ENCODE results near the gene EEFSEC.

The EEFSEC gene

GRCh38 chr3:128355543-128355919 lies 202.2 kb downstream of the EEFSEC start:
- Histone ChIP-seq H4K20me1 (ENCODE audit: insufficient read depth, low read length) (0 out of 2 replicates have a peak, but pooled peaks cover 3% of the 10 kb centered on the region), H3K4me1 (ENCODE audit: low read length) (no peaks in the 10 kb centered on the region), H3K36me3 (replicated peaks; ENCODE audit: low read depth, low read length) (no peaks in the 10 kb centered on the region), H3K4me2 (ENCODE audit: low read length) (no peak overlapping the region), H3K27ac (ENCODE audit: low read length) (no peak overlapping the region), H3K4me3 (ENCODE audit: low read length) (no peak overlapping the region), H3K9ac (ENCODE audit: low read length) (no peak overlapping the region), H3K27me3 (ENCODE audit: low read depth, low read length) (no peaks in the 10 kb centered on the region), H3K79me2 (ENCODE audit: low read length) (no peaks in the 10 kb centered on the region), H3K9me3 (ENCODE audit: insufficient read depth, low read length) (no peaks in the 10 kb centered on the region), H2AFZ (ENCODE audit: low read depth, low read length) (no peak overlapping the region)
- TF ChIP-seq EZH2phosphoT487 (IDR thresholded peaks at IDR 0.05; ENCODE audit: low read depth) (no peak), CTCF (IDR thresholded peaks at IDR 0.05; ENCODE audit: low read depth, low read length) (no peak)

- TF ChIP-seq EZH2phosphoT487 (IDR thresholded peaks at IDR 0.05; ENCODE audit: low read depth) = no peak
- Histone ChIP-seq H3K27me3 (ENCODE audit: low read depth, low read length) (no peaks in the 10 kb centered on the region), H3K4me3 (ENCODE audit: low read length) (no peak overlapping the region), H3K36me3 (replicated peaks; ENCODE audit: low read depth, low read length) (no peaks in the 10 kb centered on the region), H3K9me3 (ENCODE audit: insufficient read depth, low read length) (no peaks in the 10 kb centered on the region), H3K27ac (ENCODE audit: low read length) (no peak overlapping the region), H3K9ac (ENCODE audit: low read length) (no peak overlapping the region), H4K20me1 (ENCODE audit: insufficient read depth, low read length) (0 out of 2 replicates have a peak, but pooled peaks cover 3% of the 10 kb centered on the region), H3K4me2 (ENCODE audit: low read length) (no peak overlapping the region), H2AFZ (ENCODE audit: low read depth, low read length) (no peak overlapping the region), H3K79me2 (ENCODE audit: low read length) (no peaks in the 10 kb centered on the region), H3K4me1 (ENCODE audit: low read length) (no peaks in the 10 kb centered on the region)
These were observed 203.5 kb downstream of the EEFSEC start for GRCh38 chr3:128356822-128357221.

- no peaks in the 10 kb centered on the region for H3K79me2 ChIP-seq (ENCODE audit: low read length)
- TF ChIP-seq CTCF (IDR thresholded peaks at IDR 0.05; ENCODE audit: low read depth, low read length) = no peak
- no peak for TF ChIP-seq EZH2phosphoT487 (IDR thresholded peaks at IDR 0.05; ENCODE audit: low read depth)
- no peak overlapping the region for H3K4me3 ChIP-seq (ENCODE audit: low read length)
- H3K9me3 ChIP-seq (ENCODE audit: insufficient read depth, low read length) = no peaks in the 10 kb centered on the region
- no peak overlapping the region for H2AFZ ChIP-seq (ENCODE audit: low read depth, low read length)
- 0 out of 2 replicates have a peak, but pooled peaks cover 3% of the 10 kb centered on the region for H4K20me1 ChIP-seq (ENCODE audit: insufficient read depth, low read length)
- no peaks in the 10 kb centered on the region for H3K4me1 ChIP-seq (ENCODE audit: low read length)
- no peak overlapping the region for H3K27ac ChIP-seq (ENCODE audit: low read length)
- no peaks in the 10 kb centered on the region for H3K36me3 ChIP-seq (replicated peaks; ENCODE audit: low read depth, low read length)
- H3K4me2 ChIP-seq (ENCODE audit: low read length) = no peak overlapping the region
- H3K27me3 ChIP-seq (ENCODE audit: low read depth, low read length) = no peaks in the 10 kb centered on the region
- H3K9ac ChIP-seq (ENCODE audit: low read length) = no peak overlapping the region
These were observed 204.3 kb downstream of the EEFSEC start for GRCh38 chr3:128357538-128357937.

- Histone ChIP-seq H3K79me2 (ENCODE audit: low read length) (no peaks in the 10 kb centered on the region), H3K4me2 (ENCODE audit: low read length) (no peak overlapping the region), H4K20me1 (ENCODE audit: insufficient read depth, low read length) (0 out of 2 replicates have a peak, but pooled peaks cover 3% of the 10 kb centered on the region), H2AFZ (ENCODE audit: low read depth, low read length) (no peak overlapping the region), H3K27me3 (ENCODE audit: low read depth, low read length) (no peaks in the 10 kb centered on the region), H3K36me3 (replicated peaks; ENCODE audit: low read depth, low read length) (no peaks in the 10 kb centered on the region), H3K9ac (ENCODE audit: low read length) (no peak overlapping the region), H3K9me3 (ENCODE audit: insufficient read depth, low read length) (no peaks in the 10 kb centered on the region), H3K4me3 (ENCODE audit: low read length) (no peak overlapping the region), H3K27ac (ENCODE audit: low read length) (no peak overlapping the region), H3K4me1 (ENCODE audit: low read length) (no peaks in the 10 kb centered on the region)
- TF ChIP-seq CTCF (IDR thresholded peaks at IDR 0.05; ENCODE audit: low read depth, low read length) (no peak), EZH2phosphoT487 (IDR thresholded peaks at IDR 0.05; ENCODE audit: low read depth) (no peak)
These were observed 205.0 kb downstream of the EEFSEC start for GRCh38 chr3:128358156-128358895.

Data from OCI-LY3 (cell line).